NCI-H2107 treated with DMSO at 0.1 percent for 48 hours (cell line): Measurements from ENCODE around the gene SCARB1.

Experiments used
- DNase-seq: peaks from one replicate; lab custom pipeline; 2025; ENCODE audit not compliant: unreplicated experiment; lab: John Stamatoyannopoulos, UW

Gene SCARB1

GRCh38 chr12:124762791-124763593 lies 100.7 kb downstream of the SCARB1 start:
- no peak for DNase-seq

- no peak for DNase-seq
Observed at GRCh38 chr12:124762384-124762783, 101.3 kb downstream of the SCARB1 start.

- no peak for DNase-seq
Observed at GRCh38 chr12:124761871-124762270, 101.8 kb downstream of the SCARB1 start.

GRCh38 chr12:124761056-124761455 lies 102.6 kb downstream of the SCARB1 start:
- no peak for DNase-seq

- DNase-seq = no peak
Observed at GRCh38 chr12:124760560-124760959, 103.1 kb downstream of the SCARB1 start.

- DNase-seq = no peak
Observed at GRCh38 chr12:124759841-124760503, 103.7 kb downstream of the SCARB1 start.

GRCh38 chr12:124758266-124759220 lies 105.1 kb downstream of the SCARB1 start:
- DNase-seq = peak; percentile 53

- no peak for DNase-seq
Observed at GRCh38 chr12:124757329-124757728, 106.3 kb downstream of the SCARB1 start.

GRCh38 chr12:124756760-124757159 lies 106.9 kb downstream of the SCARB1 start:
- no peak for DNase-seq

- DNase-seq = no peak
Observed at GRCh38 chr12:124756166-124756565, 107.5 kb downstream of the SCARB1 start.

- no peak for DNase-seq
Observed at GRCh38 chr12:124755801-124756148, 107.9 kb downstream of the SCARB1 start.

- DNase-seq = peak; percentile 96
Observed at GRCh38 chr12:124754949-124755800, 108.5 kb downstream of the SCARB1 start.

GRCh38 chr12:124754491-124754890 lies 109.2 kb downstream of the SCARB1 start:
- no peak for DNase-seq

GRCh38 chr12:124753993-124754392 lies 109.7 kb downstream of the SCARB1 start:
- no peak for DNase-seq

- DNase-seq = no peak
Observed at GRCh38 chr12:124753228-124753591, 110.5 kb downstream of the SCARB1 start.

GRCh38 chr12:124752437-124753227 lies 111.0 kb downstream of the SCARB1 start:
- DNase-seq = no peak

- DNase-seq = no peak
Observed at GRCh38 chr12:124751654-124752355, 111.9 kb downstream of the SCARB1 start.

- DNase-seq = no peak
Observed at GRCh38 chr12:124750787-124751471, 112.7 kb downstream of the SCARB1 start.
